ENCODE results near the gene COPB2. TPM values are rescaled to one million over a fixed set of nuclear protein-coding genes. Genes with fewer than 3 reads are reported as not detected.

Gene COPB2
- total RNA-seq, 6 experiments from 2014 or later, result 246 to 266 (median 260) TPM

GRCh38 chr3:139427283-139428060 lies 38.0 kb upstream of the COPB2 start:
- H3K9me3 Mint-ChIP-seq, result no peaks in the 10 kb centered on the region
- no peaks in the 10 kb centered on the region for H3K4me1 Mint-ChIP-seq (ENCODE audit: low read depth)
- peak; percentile 60 for DNase-seq
- H3K27me3 Mint-ChIP-seq (ENCODE audit: insufficient read depth), result peaks cover 1% of the 10 kb centered on the region; the same call in 1 of the 2 replicates
- H3K27ac Mint-ChIP-seq, result no peak overlapping the region
- no peaks in the 10 kb centered on the region for H3K36me3 Mint-ChIP-seq (ENCODE audit: low read depth)
- peak; percentile 93 for TF ChIP-seq CTCF (IDR thresholded peaks at IDR 0.05)
- no peak overlapping the region for H3K4me3 Mint-ChIP-seq

GRCh38 chr3:139425745-139426400 lies 36.4 kb upstream of the COPB2 start:
- no peaks in the 10 kb centered on the region for H3K36me3 Mint-ChIP-seq (ENCODE audit: low read depth)
- H3K9me3 Mint-ChIP-seq, result no peaks in the 10 kb centered on the region
- no peak overlapping the region for H3K27ac Mint-ChIP-seq
- peaks cover 1% of the 10 kb centered on the region; the same call in 1 of the 2 replicates for H3K27me3 Mint-ChIP-seq (ENCODE audit: insufficient read depth)
- no peaks in the 10 kb centered on the region for H3K4me1 Mint-ChIP-seq (ENCODE audit: low read depth)
- H3K4me3 Mint-ChIP-seq, result no peak overlapping the region
- DNase-seq, result no peak
- no peak for TF ChIP-seq CTCF (IDR thresholded peaks at IDR 0.05)

GRCh38 chr3:139423232-139423631 lies 33.8 kb upstream of the COPB2 start:
- no peak overlapping the region for H3K27ac Mint-ChIP-seq
- no peak for TF ChIP-seq CTCF (IDR thresholded peaks at IDR 0.05)
- DNase-seq, result no peak
- no peaks in the 10 kb centered on the region for H3K9me3 Mint-ChIP-seq
- H3K27me3 Mint-ChIP-seq (ENCODE audit: insufficient read depth), result no peaks in the 10 kb centered on the region; the same call in 1 of the 2 replicates
- H3K36me3 Mint-ChIP-seq (ENCODE audit: low read depth), result no peaks in the 10 kb centered on the region
- H3K4me1 Mint-ChIP-seq (ENCODE audit: low read depth), result no peaks in the 10 kb centered on the region
- no peak overlapping the region for H3K4me3 Mint-ChIP-seq

- Mint-ChIP-seq H3K9me3 (no peaks in the 10 kb centered on the region), H3K4me1 (ENCODE audit: low read depth) (no peaks in the 10 kb centered on the region), H3K36me3 (ENCODE audit: low read depth) (no peaks in the 10 kb centered on the region), H3K4me3 (no peak overlapping the region), H3K27ac (no peak overlapping the region), H3K27me3 (ENCODE audit: insufficient read depth) (no peaks in the 10 kb centered on the region)
- no peak for TF ChIP-seq CTCF (IDR thresholded peaks at IDR 0.05)
- DNase-seq, result no peak
These were observed 32.0 kb upstream of the COPB2 start for GRCh38 chr3:139421460-139421859.

GRCh38 chr3:139421040-139421439 lies 31.6 kb upstream of the COPB2 start:
- H3K36me3 Mint-ChIP-seq (ENCODE audit: low read depth), result no peaks in the 10 kb centered on the region
- no peak overlapping the region for H3K4me3 Mint-ChIP-seq
- no peaks in the 10 kb centered on the region for H3K4me1 Mint-ChIP-seq (ENCODE audit: low read depth)
- no peak for TF ChIP-seq CTCF (IDR thresholded peaks at IDR 0.05)
- no peak for DNase-seq
- H3K27ac Mint-ChIP-seq, result no peak overlapping the region
- H3K9me3 Mint-ChIP-seq, result no peaks in the 10 kb centered on the region
- no peaks in the 10 kb centered on the region for H3K27me3 Mint-ChIP-seq (ENCODE audit: insufficient read depth)

All from HFFc6 (cell line).